ENCODE measurements around the gene RNF31. TPM values are rescaled to one million over a fixed set of nuclear protein-coding genes. Genes with fewer than 3 reads are reported as not detected.
A peak's percentile ranks its signal among the peaks of the same experiment; 100 is the strongest.

Gene RNF31
- total and polyA plus RNA-seq, 2 donors (not counting 1 experiment from before 2014, with no cell fraction given), result 69.8 to 103 TPM

DNA sequence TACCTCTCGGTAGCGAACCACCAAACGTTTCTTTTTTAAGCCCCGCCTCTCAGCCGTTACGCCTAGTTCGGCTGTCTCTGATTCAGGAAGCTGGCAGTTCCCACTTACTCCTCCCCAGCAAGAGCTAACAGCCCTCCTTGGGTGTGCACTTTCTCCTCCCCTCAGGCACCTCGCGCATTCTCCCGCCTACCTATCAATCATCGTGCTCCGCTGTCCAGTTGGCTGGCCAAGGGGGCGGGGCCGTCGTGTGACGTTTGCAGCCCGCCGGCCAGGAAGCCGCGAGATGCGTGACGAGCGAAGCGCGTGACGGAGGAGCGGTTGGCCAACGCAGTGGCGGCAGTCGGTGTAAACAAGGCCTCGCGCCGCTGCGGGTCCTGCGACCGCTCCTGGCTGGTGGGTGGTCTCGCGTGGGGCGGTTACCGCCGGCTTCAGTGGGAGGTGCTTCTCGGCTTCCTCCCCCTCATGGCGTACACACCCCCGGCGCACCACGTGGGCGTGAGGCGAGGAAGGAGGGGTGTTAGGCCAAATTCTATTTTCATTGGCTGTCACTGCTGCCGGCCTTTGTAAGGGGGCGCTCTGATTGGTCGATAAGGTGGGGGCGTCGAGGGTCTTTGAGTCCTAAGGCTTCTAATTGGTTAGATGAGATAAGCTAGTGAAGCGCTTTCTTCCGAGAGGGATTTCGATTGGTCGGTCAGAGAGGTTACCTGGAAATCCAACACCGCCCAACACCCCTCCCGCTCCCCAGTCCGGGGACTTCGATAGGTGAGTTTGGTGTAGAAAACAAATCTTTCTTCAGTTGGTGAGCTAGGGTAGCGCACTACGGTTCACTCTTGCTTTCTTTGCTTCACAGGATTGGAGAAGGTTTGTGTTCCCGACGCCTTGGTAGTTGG is 32.5 kb upstream of the RNF31 start, which contains the start of the genes DCAF11 and NRL:
Gene DCAF11 (plus strand): TSS at position 246 of the 890 bp plus-strand sequence. CDS start 818 bp downstream, outside the sequence.
Gene NRL (minus strand): TSS at position 418 of the 890 bp plus-strand sequence. CDS start 32,101 bp downstream, outside the sequence.
- ChIA-PET POLR2A (interaction anchor here (0.6 to 2.9 kb wide), 23 partner anchors 8 to 1020 kb away, joined by 3 to 49 read pairs (median 4); partner anchors contain the start of genes ACIN1, CBLN3, CHMP4A and EMC9), CTCF (interaction anchor here (0.8 to 4.1 kb wide), 27 partner anchors 10 to 317 kb away, joined by 3 to 37 read pairs (median 6); partner anchors contain the start of genes CARMIL3, CIDEB, EMC9 and IPO4)
- Mint-ChIP-seq H3K9me3 (ENCODE audit: insufficient read depth) (no peaks in the 10 kb centered on the region), H3K4me3 (peak within 1 kb of the TSS; percentile 93), H3K4me1 (peaks cover 26% of the 10 kb centered on the region), H3K27ac (peak within 1 kb of the TSS; percentile 100), H3K27me3 (no peaks in the 10 kb centered on the region)
- no peaks in the 10 kb centered on the region for H3K9me3 ChIP-seq (ENCODE audit: control extremely low read depth in 1 of 3, control insufficient read depth in 2 of 3, insufficient read depth in 1 of 3, low read length in 2 of 3)
- peak within 1 kb of the TSS; percentile 99 to 100 for H3K27ac ChIP-seq (ENCODE audit: low read length in 2 of 2)
- DNase-seq, result peak; percentile 100
- ATAC-seq (ENCODE audit: low read depth), result peak; percentile 81
- H3K27me3 ChIP-seq (replicated peaks in 1 of 4; ENCODE audit: control extremely low read depth in 1 of 4, control insufficient read depth in 3 of 4, insufficient read depth in 4 of 4, low read length in 3 of 4), result no peaks in the 10 kb centered on the region
- intact Hi-C loops (cut with micrococcal nuclease), result loop anchor here (1.0 to 10.0 kb wide), 15 partner anchors 20 to 560 kb away; partner anchors contain the start of genes CHMP4A, EMC9, GMPR2 and IPO4
- H3K4me3 ChIP-seq (ENCODE audit: control extremely low read depth in 1 of 5, extremely low read depth in 1 of 5, insufficient read depth in 1 of 5, low read depth in 2 of 5, low read length in 4 of 5), result peak within 1 kb of the TSS; percentile 88 to 99 (median 97)
- peaks cover 0 to 32% of the 10 kb centered on the region in 2 experiments for H3K36me3 ChIP-seq (replicated peaks in 1 of 2; ENCODE audit: control extremely low read depth in 1 of 2, control insufficient read depth in 1 of 2, extremely low read depth in 1 of 2, insufficient read depth in 2 of 2, low read length in 1 of 2)
- H3K9ac ChIP-seq (ENCODE audit: low read length), result peak within 1 kb of the TSS; percentile 98
- H4K20me1 ChIP-seq (ENCODE audit: control insufficient read depth, insufficient read depth, low read length, poor library complexity, severe bottlenecking), result peaks cover 13% of the 10 kb centered on the region
- H3K4me1 ChIP-seq (ENCODE audit: control insufficient read depth in 2 of 2, insufficient read depth in 2 of 2, low read length in 2 of 2), result peaks cover 17 to 25% of the 10 kb centered on the region in 2 donors
- under 1% methylated on average over 48 of the region's 65 CpGs for WGBS (ENCODE audit: insufficient coverage)
- H3K79me2 ChIP-seq (ENCODE audit: control insufficient read depth, insufficient read depth, low read length), result peaks cover 45% of the 10 kb centered on the region
- H3K4me2 ChIP-seq (replicated peaks; ENCODE audit: low read depth, low read length, poor library complexity, severe bottlenecking), result peak within 1 kb of the TSS; percentile 95
- H2AFZ ChIP-seq (ENCODE audit: insufficient read depth, low read depth, low read length, poor library complexity, severe bottlenecking), result peak within 1 kb of the TSS; percentile 82
- TF ChIP-seq EZH2 (IDR thresholded peaks at IDR 0.05; ENCODE audit: borderline replicate concordance, insufficient read depth, low read depth, low read length, poor library complexity, severe bottlenecking), result no peak
- TF ChIP-seq, protein P1, sequence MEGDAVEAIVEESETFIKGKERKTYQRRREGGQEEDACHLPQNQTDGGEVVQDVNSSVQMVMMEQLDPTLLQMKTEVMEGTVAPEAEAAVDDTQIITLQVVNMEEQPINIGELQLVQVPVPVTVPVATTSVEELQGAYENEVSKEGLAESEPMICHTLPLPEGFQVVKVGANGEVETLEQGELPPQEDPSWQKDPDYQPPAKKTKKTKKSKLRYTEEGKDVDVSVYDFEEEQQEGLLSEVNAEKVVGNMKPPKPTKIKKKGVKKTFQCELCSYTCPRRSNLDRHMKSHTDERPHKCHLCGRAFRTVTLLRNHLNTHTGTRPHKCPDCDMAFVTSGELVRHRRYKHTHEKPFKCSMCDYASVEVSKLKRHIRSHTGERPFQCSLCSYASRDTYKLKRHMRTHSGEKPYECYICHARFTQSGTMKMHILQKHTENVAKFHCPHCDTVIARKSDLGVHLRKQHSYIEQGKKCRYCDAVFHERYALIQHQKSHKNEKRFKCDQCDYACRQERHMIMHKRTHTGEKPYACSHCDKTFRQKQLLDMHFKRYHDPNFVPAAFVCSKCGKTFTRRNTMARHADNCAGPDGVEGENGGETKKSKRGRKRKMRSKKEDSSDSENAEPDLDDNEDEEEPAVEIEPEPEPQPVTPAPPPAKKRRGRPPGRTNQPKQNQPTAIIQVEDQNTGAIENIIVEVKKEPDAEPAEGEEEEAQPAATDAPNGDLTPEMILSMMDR (IDR thresholded peaks at IDR 0.05), result no peak
